ENCODE results near the gene C13orf46.
"Not testable (repeated sequence)": the region's sequence is repeated elsewhere in the genome, so short reads cannot be mapped to it uniquely, and the experiment has no call there.

The C13orf46 gene

GRCh38 chr13:113973218-113974164 lies at the start of gene C13orf46:
C13orf46 (minus strand) TSS chr13:113974076; CDS start chr13:113973997, 79 bp downstream.
- DNase-seq, result no peak

DNA sequence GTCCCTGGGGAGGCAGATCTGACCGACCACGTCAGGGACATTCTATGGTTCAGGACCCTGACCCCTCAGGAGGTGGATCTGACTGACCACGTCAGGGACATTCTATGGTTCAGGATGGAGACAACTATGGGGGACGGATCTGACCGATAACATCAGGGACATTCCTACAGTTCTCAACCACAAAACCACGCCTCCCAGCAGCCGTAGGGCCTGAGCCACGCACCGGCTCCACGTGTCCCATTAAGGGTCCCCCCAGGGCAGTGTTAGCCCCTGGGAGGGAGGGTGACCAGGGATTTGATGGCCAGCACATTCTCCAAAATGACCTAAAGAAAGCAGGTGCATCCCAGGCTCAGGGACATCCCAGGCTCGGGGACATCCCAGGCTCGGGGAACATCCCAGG lies 49.0 kb upstream of the C13orf46 start:
- no peak for DNase-seq

- no peak for DNase-seq
These were observed 48.4 kb upstream of the C13orf46 start for GRCh38 chr13:114022309-114022669.

DNA sequence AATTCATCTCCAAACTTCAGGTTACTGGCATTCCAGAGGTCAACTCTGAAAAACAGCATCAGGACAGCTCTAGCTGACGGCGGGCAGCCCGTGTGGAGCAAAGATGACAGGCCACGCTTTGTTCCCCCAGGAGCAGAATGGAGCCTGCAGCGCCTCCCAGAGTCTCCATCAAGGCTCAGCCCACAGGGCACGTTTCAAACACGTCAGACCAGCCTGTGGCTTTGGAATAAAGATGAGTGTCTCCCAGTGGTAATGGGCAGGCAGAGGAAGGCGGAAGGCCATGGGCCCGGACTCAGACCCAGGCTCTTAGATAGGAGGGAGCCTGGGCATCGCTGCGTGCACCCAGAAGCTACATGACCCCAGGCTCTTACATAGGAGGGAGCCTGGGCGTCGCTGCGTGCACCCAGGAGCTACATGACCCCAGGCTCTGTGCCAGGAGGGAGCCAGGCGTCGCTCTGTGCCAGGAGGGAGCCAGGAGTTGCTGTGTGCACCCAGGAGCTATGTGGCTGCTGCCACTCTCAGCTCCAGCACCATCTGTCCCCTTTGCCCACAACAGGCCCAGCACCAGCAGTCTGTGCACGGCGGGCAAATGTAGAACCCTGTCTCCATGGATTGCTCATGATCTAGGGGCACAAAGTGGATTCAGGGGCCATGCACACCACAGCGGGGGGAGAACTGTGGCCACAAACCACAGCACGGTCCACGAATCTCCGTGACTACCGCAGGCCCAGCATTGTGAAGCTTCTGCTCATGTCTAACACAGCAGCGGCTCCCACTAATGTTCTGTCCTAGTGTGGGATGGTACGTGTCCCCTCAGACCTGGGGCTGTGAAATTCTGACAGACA lies 47.8 kb upstream of the C13orf46 start:
- no peak for DNase-seq

- no peak for DNase-seq
These were observed 47.0 kb upstream of the C13orf46 start for GRCh38 chr13:114020750-114021463.

- DNase-seq, result not testable (repeated sequence)
These were observed 46.3 kb upstream of the C13orf46 start for GRCh38 chr13:114020134-114020533.

- DNase-seq, result no peak
These were observed 45.5 kb upstream of the C13orf46 start for GRCh38 chr13:114019367-114019766.

- DNase-seq, result no peak
These were observed 44.7 kb upstream of the C13orf46 start for GRCh38 chr13:114018461-114019055.

GRCh38 chr13:114017966-114018365 lies 44.1 kb upstream of the C13orf46 start:
- DNase-seq, result no peak

- DNase-seq, result no peak
These were observed 43.3 kb upstream of the C13orf46 start for GRCh38 chr13:114017028-114017630.

GRCh38 chr13:114016321-114017027 lies 42.6 kb upstream of the C13orf46 start:
- no peak for DNase-seq

- no peak for DNase-seq
These were observed 42.1 kb upstream of the C13orf46 start for GRCh38 chr13:114015969-114016295.

DNA sequence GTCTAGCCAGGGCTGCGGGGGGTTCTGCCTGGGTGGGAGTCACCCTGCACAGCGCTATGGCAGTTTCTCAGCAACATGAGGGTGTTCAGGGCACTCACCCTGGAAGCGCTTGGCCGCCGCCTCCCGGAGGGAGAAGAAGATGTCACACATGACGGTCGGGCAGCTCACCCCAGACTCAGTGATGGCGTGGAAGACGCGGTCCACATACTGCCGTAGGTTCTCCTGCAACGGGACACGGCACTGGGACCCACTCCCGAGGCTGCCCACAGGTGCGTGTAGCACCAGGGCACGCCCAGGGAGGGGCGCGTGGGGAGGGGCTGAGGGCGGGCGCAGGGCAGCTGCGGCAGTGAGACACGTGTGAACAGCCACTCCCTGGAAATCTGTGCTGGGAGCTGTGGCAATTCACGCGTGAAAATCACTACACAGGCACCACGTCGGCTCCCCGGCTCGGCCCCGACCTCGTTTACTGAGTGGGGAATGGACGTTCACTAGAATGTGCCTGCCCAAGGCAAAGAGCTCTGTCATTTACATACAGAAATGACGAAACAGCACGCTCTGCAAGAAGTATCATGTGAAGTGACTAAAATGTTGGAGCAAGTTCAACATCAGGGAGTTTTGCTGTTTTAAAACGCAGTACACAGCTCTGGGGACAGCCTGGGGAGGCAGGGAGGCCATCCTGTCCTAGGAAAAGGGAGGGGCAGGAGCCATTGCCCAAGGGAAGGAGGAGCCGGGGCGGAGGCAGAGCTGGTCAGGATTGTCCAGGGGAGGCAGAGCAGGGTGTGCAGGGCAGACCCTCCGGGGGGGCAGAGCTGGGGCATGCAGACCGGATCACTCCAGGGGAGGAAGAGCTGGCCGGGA lies 41.5 kb upstream of the C13orf46 start:
- DNase-seq, result no peak

DNA sequence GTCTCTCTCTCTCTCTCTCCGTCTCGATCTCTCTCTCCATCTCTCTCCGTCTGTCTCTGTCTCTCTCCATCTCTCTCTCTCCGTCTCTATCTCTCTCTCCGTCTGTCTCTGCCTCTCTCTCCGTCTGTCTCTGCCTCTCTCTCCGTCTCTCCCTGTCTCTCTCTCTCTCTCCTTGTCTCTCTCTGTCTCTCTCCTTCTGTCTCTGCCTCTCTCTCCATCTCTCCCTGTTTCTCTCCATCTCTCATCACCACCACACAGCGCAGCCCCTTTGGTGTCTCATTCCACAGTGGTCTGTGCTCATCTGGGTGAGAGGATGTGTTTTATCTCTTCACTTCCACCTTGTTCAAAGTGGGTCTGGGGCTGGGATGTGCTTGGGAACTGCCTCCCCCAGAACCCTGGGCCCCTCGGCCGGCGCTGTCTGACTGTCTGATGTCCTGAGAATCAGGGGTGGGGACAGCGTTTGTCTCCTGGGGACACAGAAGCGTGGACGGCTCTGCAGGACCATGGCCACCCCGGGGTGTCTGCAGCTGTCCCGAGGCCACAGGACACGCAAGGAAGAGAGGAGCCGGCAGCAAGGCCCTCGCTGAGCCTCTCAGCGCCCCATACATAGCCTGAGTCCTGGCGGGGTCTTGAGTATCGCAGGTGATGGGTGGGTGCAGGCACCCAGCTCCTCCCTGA lies 40.2 kb upstream of the C13orf46 start:
- DNase-seq, result no peak

DNA sequence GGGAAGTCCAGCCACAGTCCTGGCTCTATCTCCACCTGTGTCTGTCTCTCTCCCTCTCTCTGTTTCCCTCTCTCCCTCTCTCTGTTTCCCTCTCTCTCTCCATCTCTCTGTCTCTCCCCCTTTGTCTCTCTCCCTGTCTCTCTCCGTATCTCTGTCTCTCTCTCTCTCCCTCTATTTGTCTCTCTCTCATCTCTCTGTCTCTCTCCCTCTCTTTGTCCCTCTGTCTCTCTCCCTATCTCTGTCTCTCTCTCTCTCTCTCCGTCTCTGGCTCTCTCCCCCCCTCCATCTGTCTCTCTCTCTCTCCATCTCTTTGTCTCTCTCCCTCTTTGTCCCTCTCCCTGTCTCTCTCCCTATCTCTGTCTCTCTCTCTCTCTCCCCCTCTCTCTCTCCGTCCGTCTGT lies 39.5 kb upstream of the C13orf46 start:
- no peak for DNase-seq

- DNase-seq, result no peak
These were observed 39.0 kb upstream of the C13orf46 start for GRCh38 chr13:114012921-114013320.

DNA sequence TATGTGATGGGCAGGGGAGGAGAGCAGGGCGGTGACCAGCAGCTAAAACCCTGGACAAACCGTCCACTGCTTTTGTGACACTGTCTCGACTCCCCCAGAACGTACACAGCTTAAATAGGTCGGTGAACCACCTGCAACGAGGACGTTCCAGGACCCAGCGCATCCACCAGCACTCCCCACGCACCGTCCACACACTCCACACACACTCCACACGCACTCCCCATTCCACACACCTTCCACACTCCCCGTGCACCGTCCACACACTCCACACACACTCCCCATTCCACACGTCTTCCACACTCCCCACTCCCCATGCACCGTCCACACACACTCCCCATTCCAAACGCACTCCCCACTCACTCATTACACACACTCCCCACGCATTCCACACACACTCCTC lies 38.3 kb upstream of the C13orf46 start:
- no peak for DNase-seq

DNA sequence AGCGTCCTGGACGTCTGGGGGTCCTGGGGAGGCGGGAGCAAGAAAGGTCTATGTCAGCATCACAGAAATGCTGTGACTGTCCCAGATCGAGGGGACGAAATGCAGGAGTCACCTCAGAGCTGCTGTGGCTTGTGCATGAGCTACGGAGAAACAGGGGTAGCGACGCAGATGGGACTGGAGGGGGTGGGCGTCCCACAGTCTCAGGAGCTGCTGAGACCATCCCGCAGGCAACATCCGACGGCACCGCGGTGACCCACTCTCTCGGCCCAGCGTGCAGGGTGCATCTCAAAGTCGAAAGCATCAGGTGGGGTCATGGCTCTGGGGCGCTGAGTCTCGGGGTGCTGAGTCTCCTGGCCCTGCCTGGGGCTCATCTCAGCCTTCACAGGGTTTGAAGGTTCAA lies 37.4 kb upstream of the C13orf46 start:
- DNase-seq, result no peak

DNA sequence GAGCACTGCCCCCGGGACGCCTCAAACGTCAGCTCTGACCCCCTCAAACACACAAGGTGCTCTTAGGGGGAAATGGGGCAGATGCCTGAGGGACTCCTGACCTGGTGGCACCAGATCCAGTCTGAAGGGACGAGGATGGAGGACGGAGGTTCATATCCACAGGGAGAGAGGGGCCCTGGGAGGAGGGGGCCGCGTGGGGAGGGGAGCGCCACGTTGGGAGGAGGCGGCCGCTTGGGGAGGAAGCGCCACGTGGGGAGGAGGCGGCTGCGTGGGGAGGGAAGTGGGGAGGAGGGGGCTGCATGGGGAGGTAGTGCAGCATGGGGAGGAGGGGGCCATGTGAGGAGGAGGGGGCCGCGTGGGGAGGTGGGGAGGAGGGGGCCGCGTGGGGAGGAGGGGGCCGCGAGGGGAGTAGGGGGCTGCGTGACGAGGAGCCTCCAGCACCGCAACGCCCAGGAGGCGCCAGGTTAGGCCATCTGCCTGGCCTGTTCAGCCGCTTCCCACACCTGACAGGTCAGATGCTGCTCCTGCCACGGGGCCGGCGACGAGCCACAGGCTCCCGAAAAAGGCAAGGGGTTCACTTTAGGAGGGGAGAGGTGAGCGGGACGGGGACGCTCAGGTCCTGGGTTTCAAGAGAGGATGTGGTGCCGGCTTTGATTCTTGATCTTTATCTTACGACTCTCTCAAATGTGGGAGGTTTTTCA lies 36.7 kb upstream of the C13orf46 start:
- no peak for DNase-seq
